ENCODE data around the gene OR5D13. TPM values are rescaled to one million over a fixed set of nuclear protein-coding genes. Genes with fewer than 3 reads are reported as not detected.

OR5D13 gene, protein sequence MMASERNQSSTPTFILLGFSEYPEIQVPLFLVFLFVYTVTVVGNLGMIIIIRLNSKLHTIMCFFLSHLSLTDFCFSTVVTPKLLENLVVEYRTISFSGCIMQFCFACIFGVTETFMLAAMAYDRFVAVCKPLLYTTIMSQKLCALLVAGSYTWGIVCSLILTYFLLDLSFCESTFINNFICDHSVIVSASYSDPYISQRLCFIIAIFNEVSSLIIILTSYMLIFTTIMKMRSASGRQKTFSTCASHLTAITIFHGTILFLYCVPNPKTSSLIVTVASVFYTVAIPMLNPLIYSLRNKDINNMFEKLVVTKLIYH
- not detected for total RNA-seq
- long read RNA-seq = 0 reads

DNA sequence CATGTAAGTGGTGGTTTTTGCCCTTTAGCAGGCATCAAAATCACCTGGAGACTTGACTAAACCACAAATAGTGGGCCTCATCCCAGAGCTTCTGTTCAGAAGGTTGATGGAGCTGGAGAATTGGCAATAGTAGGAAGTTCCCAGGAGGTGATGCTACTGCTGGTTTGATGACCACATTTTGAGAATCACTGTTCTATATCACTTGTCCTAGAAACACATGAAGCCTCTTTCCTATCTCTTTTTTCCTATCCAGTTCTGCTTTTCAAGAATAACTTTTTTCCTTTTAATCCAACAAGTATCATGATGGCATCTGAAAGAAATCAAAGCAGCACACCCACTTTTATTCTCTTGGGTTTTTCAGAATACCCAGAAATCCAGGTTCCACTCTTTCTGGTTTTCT is at the start of gene OR5D13:
TSS of gene OR5D13 (plus strand) at position 301 of the 400 bp plus-strand sequence. CDS start at position 301, 0 bp downstream.
- intact Hi-C loops (cut with DNase I) = no loop called here
- H3K27me3 ChIP-seq (ENCODE audit: low read depth) = no peaks in the 10 kb centered on the region
- H3K4me3 ChIP-seq = no peak within 1 kb of the TSS
- no peaks in the 10 kb centered on the region for H3K36me3 ChIP-seq
- H3K4me1 ChIP-seq = no peaks in the 10 kb centered on the region
- H3K9me3 ChIP-seq = no peaks in the 10 kb centered on the region
- ATAC-seq (no peak), DNase-seq (no peak)
- TF ChIP-seq, protein P1, sequence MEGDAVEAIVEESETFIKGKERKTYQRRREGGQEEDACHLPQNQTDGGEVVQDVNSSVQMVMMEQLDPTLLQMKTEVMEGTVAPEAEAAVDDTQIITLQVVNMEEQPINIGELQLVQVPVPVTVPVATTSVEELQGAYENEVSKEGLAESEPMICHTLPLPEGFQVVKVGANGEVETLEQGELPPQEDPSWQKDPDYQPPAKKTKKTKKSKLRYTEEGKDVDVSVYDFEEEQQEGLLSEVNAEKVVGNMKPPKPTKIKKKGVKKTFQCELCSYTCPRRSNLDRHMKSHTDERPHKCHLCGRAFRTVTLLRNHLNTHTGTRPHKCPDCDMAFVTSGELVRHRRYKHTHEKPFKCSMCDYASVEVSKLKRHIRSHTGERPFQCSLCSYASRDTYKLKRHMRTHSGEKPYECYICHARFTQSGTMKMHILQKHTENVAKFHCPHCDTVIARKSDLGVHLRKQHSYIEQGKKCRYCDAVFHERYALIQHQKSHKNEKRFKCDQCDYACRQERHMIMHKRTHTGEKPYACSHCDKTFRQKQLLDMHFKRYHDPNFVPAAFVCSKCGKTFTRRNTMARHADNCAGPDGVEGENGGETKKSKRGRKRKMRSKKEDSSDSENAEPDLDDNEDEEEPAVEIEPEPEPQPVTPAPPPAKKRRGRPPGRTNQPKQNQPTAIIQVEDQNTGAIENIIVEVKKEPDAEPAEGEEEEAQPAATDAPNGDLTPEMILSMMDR (IDR thresholded peaks at IDR 0.05) = no peak
- H3K27ac ChIP-seq = no peak within 1 kb of the TSS

DNA sequence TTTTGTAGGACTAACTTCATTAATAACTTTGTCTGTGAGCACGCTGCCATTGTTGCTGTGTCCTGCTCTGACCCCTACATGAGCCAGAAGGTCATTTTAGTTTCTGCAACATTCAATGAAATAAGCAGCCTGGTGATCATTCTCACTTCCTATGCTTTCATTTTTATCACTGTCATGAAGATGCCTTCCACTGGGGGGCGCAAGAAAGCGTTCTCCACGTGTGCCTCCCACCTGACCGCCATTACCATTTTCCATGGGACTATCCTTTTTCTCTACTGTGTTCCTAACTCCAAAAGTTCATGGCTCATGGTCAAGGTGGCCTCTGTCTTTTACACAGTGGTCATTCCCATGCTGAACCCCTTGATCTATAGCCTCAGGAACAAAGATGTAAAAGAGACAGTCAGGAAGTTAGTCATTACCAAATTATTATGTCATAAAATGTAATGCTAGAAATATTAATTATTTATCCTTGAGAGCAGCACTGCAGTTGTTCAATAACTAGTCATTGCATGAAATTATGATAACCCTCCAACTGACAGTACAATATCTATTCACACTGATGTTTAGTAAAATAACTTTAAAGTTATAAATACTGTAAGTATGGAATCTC is 46.4 kb upstream of the OR5D13 start:
- ATAC-seq = no peak
- intact Hi-C loops (cut with DNase I) = no loop called here

DNA sequence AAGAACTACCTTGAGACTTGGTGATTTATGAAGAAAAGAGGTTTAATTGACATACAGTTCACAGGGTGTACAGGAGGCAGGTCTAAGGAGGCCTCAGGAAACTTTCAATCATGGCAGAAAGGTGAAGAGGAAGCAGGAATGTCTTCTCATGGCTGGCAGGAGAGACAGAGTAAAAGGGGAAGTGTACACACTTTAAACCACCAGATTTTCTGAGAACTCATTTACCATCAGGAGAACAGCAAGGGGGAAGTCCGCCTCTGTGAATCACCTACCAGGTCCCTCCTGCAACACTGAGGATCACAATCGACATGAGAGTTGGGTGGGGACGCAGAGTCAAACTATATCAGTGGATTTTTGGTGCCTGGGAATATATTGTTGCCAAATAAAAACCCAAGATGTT is 40.3 kb upstream of the OR5D13 start:
- Histone ChIP-seq H3K36me3 (no peaks in the 10 kb centered on the region), H3K4me1 (no peaks in the 10 kb centered on the region), H3K27me3 (ENCODE audit: low read depth) (no peaks in the 10 kb centered on the region), H3K4me3 (no peak overlapping the region), H3K27ac (no peak overlapping the region), H3K9me3 (no peaks in the 10 kb centered on the region)
- TF ChIP-seq, protein P1 (IDR thresholded peaks at IDR 0.05) = no peak
- DNase-seq (no peak), ATAC-seq (no peak)
- intact Hi-C loops (cut with DNase I) = no loop called here

More for the DNA sequence above, 46.4 kb upstream of the OR5D13 start:
- no peaks in the 10 kb centered on the region for H3K4me1 ChIP-seq
- H3K36me3 ChIP-seq = no peaks in the 10 kb centered on the region
- TF ChIP-seq, protein P1 (IDR thresholded peaks at IDR 0.05) = no peak
- no peak for DNase-seq
- no peaks in the 10 kb centered on the region for H3K27me3 ChIP-seq (ENCODE audit: low read depth)
- H3K4me3 ChIP-seq = no peak overlapping the region
- no peak overlapping the region for H3K27ac ChIP-seq
- no peaks in the 10 kb centered on the region for H3K9me3 ChIP-seq

DNA sequence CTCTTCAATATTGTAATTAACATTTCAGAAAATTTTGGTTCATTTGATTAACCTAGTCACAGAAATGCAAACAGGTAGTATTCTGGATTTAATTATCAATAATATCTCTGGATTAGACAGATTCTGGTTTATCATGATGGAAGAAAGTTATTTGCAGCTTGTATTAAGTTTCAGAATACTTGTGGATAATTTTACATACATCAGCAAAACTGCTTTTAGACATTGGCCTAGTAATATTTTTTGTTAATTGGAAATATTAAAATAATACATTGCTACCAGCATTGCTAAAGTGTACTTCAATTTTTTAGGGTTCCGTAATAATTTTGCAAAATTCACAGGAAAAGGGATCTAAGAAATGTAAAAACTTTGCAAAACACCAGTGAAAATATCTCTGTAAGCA is 18.4 kb downstream of the OR5D13 start:
- no peaks in the 10 kb centered on the region for H3K36me3 ChIP-seq
- no peaks in the 10 kb centered on the region for H3K9me3 ChIP-seq
- no peaks in the 10 kb centered on the region for H3K4me1 ChIP-seq
- H3K27me3 ChIP-seq (ENCODE audit: low read depth) = no peaks in the 10 kb centered on the region
- DNase-seq = no peak
- H3K4me3 ChIP-seq = no peak overlapping the region
- no peak overlapping the region for H3K27ac ChIP-seq
- TF ChIP-seq, protein P1 (IDR thresholded peaks at IDR 0.05) = no peak
- no peak for ATAC-seq
- intact Hi-C loops (cut with DNase I) = no loop called here

DNA sequence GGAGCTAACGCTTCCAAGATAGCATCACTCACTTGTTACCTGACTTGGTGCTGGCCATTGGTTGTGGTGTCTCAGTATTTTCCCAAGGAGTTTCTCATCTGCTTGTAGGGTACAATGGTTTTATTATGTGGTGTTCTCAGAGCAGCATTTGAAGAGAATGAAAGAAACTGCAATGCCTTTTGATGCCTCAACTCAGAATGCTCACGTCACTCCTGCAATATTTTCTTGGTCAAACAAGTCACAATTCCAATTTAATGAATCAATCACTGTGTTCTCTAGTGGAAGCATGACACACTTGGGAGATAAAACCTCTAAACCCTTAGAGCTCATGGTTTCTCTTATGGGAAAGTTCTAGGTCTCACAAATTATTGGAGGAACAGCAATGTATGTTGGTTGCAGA is 20.1 kb downstream of the OR5D13 start:
- H3K36me3 ChIP-seq = no peaks in the 10 kb centered on the region
- intact Hi-C loops (cut with DNase I) = no loop called here
- H3K4me1 ChIP-seq = no peaks in the 10 kb centered on the region
- ATAC-seq = no peak
- no peaks in the 10 kb centered on the region for H3K9me3 ChIP-seq
- TF ChIP-seq, protein P1 (IDR thresholded peaks at IDR 0.05) = no peak
- no peak overlapping the region for H3K4me3 ChIP-seq
- no peak overlapping the region for H3K27ac ChIP-seq
- no peaks in the 10 kb centered on the region for H3K27me3 ChIP-seq (ENCODE audit: low read depth)
- no peak for DNase-seq

All from lower lobe of right lung (tissue), 2 donors.